Vagina (tissue), 2 donors: ENCODE data around the gene ADAMTSL3.

ENCODE experiments used
- CTCF ChIP-seq, 3 experiments: fragments of 450-650 bp in 2 of 3; fragments of 200-600 bp in 1 of 3; sonication (generic) in 1 of 3; IDR thresholded peaks; one replicate each; pipeline ENCODE4 v1.5.1; 2017 to 2019; ENCODE audit warnings: antibody characterized with exemption in 3 of 3, mild to moderate bottlenecking in 2 of 3, moderate library complexity in 2 of 3
- POLR2AphosphoS5 ChIP-seq, 2 donors: sonication (generic); formaldehyde crosslinking; IDR thresholded peaks; one replicate each; pipeline ENCODE4 v1.9.0; 2017; ENCODE audit warnings: antibody characterized with exemption in 2 of 2, mild to moderate bottlenecking in 2 of 2, low read depth in 1 of 2; ENCODE audit not compliant: insufficient read depth in 1 of 2

GRCh38 chr15:83905556-83906273 lies 251.8 kb downstream of the ADAMTSL3 start:
- TF ChIP-seq POLR2AphosphoS5 (IDR thresholded peaks at IDR 0.05; ENCODE audit: insufficient read depth in 1 of 2, low read depth in 1 of 2), result no peak
- no peak for TF ChIP-seq CTCF (IDR thresholded peaks at IDR 0.05)
